ENCODE results near the gene C1orf116.

Gene C1orf116

GRCh38 chr1:207077470-207078377, 45.2 kb upstream of the C1orf116 start (continued):
- TF ChIP-seq, protein P1, sequence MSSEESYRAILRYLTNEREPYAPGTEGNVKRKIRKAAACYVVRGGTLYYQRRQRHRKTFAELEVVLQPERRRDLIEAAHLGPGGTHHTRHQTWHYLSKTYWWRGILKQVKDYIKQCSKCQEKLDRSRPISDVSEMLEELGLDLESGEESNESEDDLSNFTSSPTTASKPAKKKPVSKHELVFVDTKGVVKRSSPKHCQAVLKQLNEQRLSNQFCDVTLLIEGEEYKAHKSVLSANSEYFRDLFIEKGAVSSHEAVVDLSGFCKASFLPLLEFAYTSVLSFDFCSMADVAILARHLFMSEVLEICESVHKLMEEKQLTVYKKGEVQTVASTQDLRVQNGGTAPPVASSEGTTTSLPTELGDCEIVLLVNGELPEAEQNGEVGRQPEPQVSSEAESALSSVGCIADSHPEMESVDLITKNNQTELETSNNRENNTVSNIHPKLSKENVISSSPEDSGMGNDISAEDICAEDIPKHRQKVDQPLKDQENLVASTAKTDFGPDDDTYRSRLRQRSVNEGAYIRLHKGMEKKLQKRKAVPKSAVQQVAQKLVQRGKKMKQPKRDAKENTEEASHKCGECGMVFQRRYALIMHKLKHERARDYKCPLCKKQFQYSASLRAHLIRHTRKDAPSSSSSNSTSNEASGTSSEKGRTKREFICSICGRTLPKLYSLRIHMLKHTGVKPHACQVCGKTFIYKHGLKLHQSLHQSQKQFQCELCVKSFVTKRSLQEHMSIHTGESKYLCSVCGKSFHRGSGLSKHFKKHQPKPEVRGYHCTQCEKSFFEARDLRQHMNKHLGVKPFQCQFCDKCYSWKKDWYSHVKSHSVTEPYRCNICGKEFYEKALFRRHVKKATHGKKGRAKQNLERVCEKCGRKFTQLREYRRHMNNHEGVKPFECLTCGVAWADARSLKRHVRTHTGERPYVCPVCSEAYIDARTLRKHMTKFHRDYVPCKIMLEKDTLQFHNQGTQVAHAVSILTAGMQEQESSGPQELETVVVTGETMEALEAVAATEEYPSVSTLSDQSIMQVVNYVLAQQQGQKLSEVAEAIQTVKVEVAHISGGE (tag by site-specific recombination; conservative IDR thresholded peaks at IDR 0.05; ENCODE audit: low read depth), result no peak
- peak; percentile 58; the same call in 1 of the 2 replicates for TF ChIP-seq ZNF660 (tag by site-specific recombination; IDR thresholded peaks at IDR 0.05)
- no peak for TF ChIP-seq SETDB1 (IDR thresholded peaks at IDR 0.05; ENCODE audit: insufficient read length, low read length)
- no peak for TF ChIP-seq ZBTB49 (tag by site-specific recombination; IDR thresholded peaks at IDR 0.05; ENCODE audit: low read depth)
- TF ChIP-seq ZNF654 (tag by site-specific recombination; IDR thresholded peaks at IDR 0.05; ENCODE audit: low read depth), result peak; percentile 95
- TF ChIP-seq, protein P2, sequence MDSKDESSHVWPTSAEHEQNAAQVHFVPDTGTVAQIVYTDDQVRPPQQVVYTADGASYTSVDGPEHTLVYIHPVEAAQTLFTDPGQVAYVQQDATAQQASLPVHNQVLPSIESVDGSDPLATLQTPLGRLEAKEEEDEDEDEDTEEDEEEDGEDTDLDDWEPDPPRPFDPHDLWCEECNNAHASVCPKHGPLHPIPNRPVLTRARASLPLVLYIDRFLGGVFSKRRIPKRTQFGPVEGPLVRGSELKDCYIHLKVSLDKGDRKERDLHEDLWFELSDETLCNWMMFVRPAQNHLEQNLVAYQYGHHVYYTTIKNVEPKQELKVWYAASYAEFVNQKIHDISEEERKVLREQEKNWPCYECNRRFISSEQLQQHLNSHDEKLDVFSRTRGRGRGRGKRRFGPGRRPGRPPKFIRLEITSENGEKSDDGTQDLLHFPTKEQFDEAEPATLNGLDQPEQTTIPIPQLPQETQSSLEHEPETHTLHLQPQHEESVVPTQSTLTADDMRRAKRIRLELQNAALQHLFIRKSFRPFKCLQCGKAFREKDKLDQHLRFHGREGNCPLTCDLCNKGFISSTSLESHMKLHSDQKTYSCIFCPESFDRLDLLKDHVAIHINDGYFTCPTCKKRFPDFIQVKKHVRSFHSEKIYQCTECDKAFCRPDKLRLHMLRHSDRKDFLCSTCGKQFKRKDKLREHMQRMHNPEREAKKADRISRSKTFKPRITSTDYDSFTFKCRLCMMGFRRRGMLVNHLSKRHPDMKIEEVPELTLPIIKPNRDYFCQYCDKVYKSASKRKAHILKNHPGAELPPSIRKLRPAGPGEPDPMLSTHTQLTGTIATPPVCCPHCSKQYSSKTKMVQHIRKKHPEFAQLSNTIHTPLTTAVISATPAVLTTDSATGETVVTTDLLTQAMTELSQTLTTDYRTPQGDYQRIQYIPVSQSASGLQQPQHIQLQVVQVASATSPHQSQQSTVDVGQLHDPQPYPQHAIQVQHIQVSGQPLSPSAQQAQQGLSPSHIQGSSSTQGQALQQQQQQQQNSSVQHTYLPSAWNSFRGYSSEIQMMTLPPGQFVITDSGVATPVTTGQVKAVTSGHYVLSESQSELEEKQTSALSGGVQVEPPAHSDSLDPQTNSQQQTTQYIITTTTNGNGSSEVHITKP (tag by site-specific recombination; IDR thresholded peaks at IDR 0.05), result 0 out of 2 replicates have a peak, but pooled peaks have one; percentile 23

GRCh38 chr1:207077012-207077411, 44.5 kb upstream of the C1orf116 start:
- ChIA-PET POLR2A (no interaction called here), CTCF (interaction anchor here (0.5 to 4.8 kb wide), 6 partner anchors 22 to 329 kb away, joined by 3 to 20 read pairs (median 4); no protein-coding TSS in a partner anchor)
- no peak for TF ChIP-seq ZNF214 (tag by site-specific recombination; IDR thresholded peaks at IDR 0.05; ENCODE audit: borderline replicate concordance)
- TF ChIP-seq ZNF548 (tag by site-specific recombination; IDR thresholded peaks at IDR 0.05), result no peak
- TF ChIP-seq, protein P3, sequence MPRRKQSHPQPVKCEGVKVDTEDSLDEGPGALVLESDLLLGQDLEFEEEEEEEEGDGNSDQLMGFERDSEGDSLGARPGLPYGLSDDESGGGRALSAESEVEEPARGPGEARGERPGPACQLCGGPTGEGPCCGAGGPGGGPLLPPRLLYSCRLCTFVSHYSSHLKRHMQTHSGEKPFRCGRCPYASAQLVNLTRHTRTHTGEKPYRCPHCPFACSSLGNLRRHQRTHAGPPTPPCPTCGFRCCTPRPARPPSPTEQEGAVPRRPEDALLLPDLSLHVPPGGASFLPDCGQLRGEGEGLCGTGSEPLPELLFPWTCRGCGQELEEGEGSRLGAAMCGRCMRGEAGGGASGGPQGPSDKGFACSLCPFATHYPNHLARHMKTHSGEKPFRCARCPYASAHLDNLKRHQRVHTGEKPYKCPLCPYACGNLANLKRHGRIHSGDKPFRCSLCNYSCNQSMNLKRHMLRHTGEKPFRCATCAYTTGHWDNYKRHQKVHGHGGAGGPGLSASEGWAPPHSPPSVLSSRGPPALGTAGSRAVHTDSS (tag by site-specific recombination; IDR thresholded peaks at IDR 0.05), result no peak
- TF ChIP-seq OSR2 (tag by site-specific recombination; IDR thresholded peaks at IDR 0.05), result no peak
- TF ChIP-seq WT1 (tag by site-specific recombination; IDR thresholded peaks at IDR 0.05), result no peak
- TF ChIP-seq SCRT1 (tag by site-specific recombination; IDR thresholded peaks at IDR 0.05; ENCODE audit: borderline replicate concordance), result no peak
- TF ChIP-seq, protein P4, sequence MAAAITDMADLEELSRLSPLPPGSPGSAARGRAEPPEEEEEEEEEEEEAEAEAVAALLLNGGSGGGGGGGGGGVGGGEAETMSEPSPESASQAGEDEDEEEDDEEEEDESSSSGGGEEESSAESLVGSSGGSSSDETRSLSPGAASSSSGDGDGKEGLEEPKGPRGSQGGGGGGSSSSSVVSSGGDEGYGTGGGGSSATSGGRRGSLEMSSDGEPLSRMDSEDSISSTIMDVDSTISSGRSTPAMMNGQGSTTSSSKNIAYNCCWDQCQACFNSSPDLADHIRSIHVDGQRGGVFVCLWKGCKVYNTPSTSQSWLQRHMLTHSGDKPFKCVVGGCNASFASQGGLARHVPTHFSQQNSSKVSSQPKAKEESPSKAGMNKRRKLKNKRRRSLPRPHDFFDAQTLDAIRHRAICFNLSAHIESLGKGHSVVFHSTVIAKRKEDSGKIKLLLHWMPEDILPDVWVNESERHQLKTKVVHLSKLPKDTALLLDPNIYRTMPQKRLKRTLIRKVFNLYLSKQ (tag by site-specific recombination; IDR thresholded peaks at IDR 0.05; ENCODE audit: borderline replicate concordance), result no peak
- TF ChIP-seq GLI2 (tag by site-specific recombination; IDR thresholded peaks at IDR 0.05; ENCODE audit: borderline replicate concordance, low read depth), result no peak

More at GRCh38 chr1:207077012-207077411, 44.5 kb upstream of the C1orf116 start:
- H3K4me1 ChIP-seq (ENCODE audit: control insufficient read depth, insufficient read depth, low read length), result no peaks in the 10 kb centered on the region
- peaks cover 0 to 4% of the 10 kb centered on the region in 2 experiments; a peak in 1 of 3 replicates for H3K36me3 ChIP-seq (ENCODE audit: control insufficient read depth in 2 of 2, insufficient read depth in 1 of 2, low read length in 2 of 2)
- H3K27ac ChIP-seq (ENCODE audit: extremely low read depth, low read depth, low read length), result no peak overlapping the region
- H3K9me3 ChIP-seq (ENCODE audit: control insufficient read depth, insufficient read depth, low read depth, low read length), result no peaks in the 10 kb centered on the region
- H3K4me3 ChIP-seq (ENCODE audit: low read depth, low read length), result no peak overlapping the region

Measured in HEK293 (cell line).